Psoas muscle (tissue), 8 donors: Measurements from ENCODE around the gene DDX51. TPM values are rescaled to one million over a fixed set of nuclear protein-coding genes. Genes with fewer than 3 reads are reported as not detected.

Experiments used
- ATAC-seq, 4 donors: fragments of 200-7000 bp; cut with Tn5 transposase; one replicate each; pipeline ENCODE4 v1.9.1; 2020; ENCODE audit warnings: moderate library complexity in 3 of 4, mild to moderate bottlenecking in 2 of 4
- DNase-seq, 2 donors: peaks; one replicate each; pipeline ENCODE4 v3.0.0-alpha.2; 2020
- H3K27ac ChIP-seq: fragments of 200-600 bp; one replicate; pipeline ENCODE4 v1.8.0; 2022
- H3K27me3 ChIP-seq, 3 donors: fragments of 200-600 bp in 1 of 3; one replicate each; pipeline versions ENCODE4 v1.6.1 to v1.8.0; 2013 to 2022; ENCODE audit warnings: low read length in 2 of 3, mild to moderate bottlenecking in 2 of 3, moderate library complexity in 1 of 3; ENCODE audit not compliant: insufficient read depth in 3 of 3
- H3K36me3 ChIP-seq, 2 donors: fragments of 200-600 bp in 1 of 2; one replicate each; pipeline versions ENCODE4 v1.6.1 to v1.8.0; 2013 to 2022; ENCODE audit warnings: low read depth in 1 of 2, mild to moderate bottlenecking in 1 of 2, moderate library complexity in 1 of 2; ENCODE audit not compliant: insufficient read depth in 1 of 2
- H3K4me1 ChIP-seq: fragments of 200-600 bp; one replicate; pipeline ENCODE4 v1.8.0; 2022
- H3K4me3 ChIP-seq: fragments of 200-600 bp; one replicate; pipeline ENCODE4 v1.8.0; 2022; ENCODE audit warnings: mild to moderate bottlenecking
- H3K9me3 ChIP-seq: fragments of 200-600 bp; one replicate; pipeline ENCODE4 v1.8.0; 2022
- CTCF ChIP-seq: fragments of 200-600 bp; IDR thresholded peaks from one replicate; pipeline ENCODE4 v1.8.0; 2022; ENCODE audit warnings: antibody characterized with exemption
- WGBS, 3 donors: extraction: QIAGEN DNeasy Blood & Tissue Kit; methylation state at CpG; one replicate each; pipeline versions ENCODE4 v1.1.6 to v1.1.7; 2013; 5-methylcytosine and 5-hydroxymethylcytosine counted together
- intact Hi-C, 2 donors: fragments of 100-400 bp; cut with DNase I; formaldehyde crosslinking; loops; one replicate each; pipeline versions ENCODE4 v1.11.0 to v1.14.2; 2022
- polyA plus RNA-seq, 3 donors: library from polyadenylated mRNA; stranded (reverse); fragments of 200-250 nt; gene quantifications; one replicate each; pipeline ENCODE4 v1.2.3, GENCODE V29; 2013
- total RNA-seq, 4 donors: library from RNA; stranded (reverse); fragmentation: NEBNext Ultra II Directional in 2 of 4; extraction: Animal tissue kit (Norgen Biotek cat#: 25700) in 2 of 4; gene quantifications; one replicate each; pipeline versions ENCODE4 v1.2.1 to v1.2.4, GENCODE V29; 2021 to 2023
- donor health status: healthy with polysubstance abuse.
- donor health status: DM: no; HTN: no; CAD: no; lungs with moderate emphysema.
- donor health status: Bipolar disorder and iron deficiency.
- donor health status: healthy.
- donor health status: DM: yes; HTN: yes; CAD: no.
- donor health status: DM: no; HTN: no; CAD: no.
- donor health status: DM: no; HTN: no; CAD: no.
- donor health status: DM: yes; HTN: yes; CAD: no.

DDX51 gene
- total and polyA plus RNA-seq, 7 donors: 7.3 to 17.1 (median 12.3) TPM

GRCh38 chr12:132152953-132153352, 8.8 kb upstream of the DDX51 start:
- ATAC-seq (no peak), DNase-seq (peak; percentile 12 to 45)
- 84 to 91% (median 89%) methylated on average over 20 of the region's 20 CpGs for WGBS, 3 donors
- H3K9me3 ChIP-seq: no peaks in the 10 kb centered on the region
- no peaks in the 10 kb centered on the region for H3K4me1 ChIP-seq
- no peaks in the 10 kb centered on the region for H3K27me3 ChIP-seq
- peaks cover 0 to 23% of the 10 kb centered on the region in 2 donors for H3K36me3 ChIP-seq
- no peak overlapping the region for H3K27ac ChIP-seq
- TF ChIP-seq CTCF: no peak
- intact Hi-C loops: loop anchor here (2.0 to 10.0 kb wide), 3 partner anchors 264 to 462 kb away; partner anchors contain the start of genes LRCOL1 (in 1 of the 2) and P2RX2 (in 1 of the 2)
- H3K4me3 ChIP-seq: no peak overlapping the region

- H3K36me3 ChIP-seq: peaks cover 0 to 28% of the 10 kb centered on the region in 2 donors
These were observed 8.3 kb upstream of the DDX51 start for GRCh38 chr12:132152411-132152821.

GRCh38 chr12:132151766-132152410, 7.8 kb upstream of the DDX51 start:
- intact Hi-C loops: loop anchor here (2.0 to 10.0 kb wide), 3 partner anchors 265 to 463 kb away; partner anchors contain the start of genes LRCOL1 (in 1 of the 2) and P2RX2 (in 1 of the 2)
- ATAC-seq: no peak
- Histone ChIP-seq H3K4me1 (no peaks in the 10 kb centered on the region), H3K9me3 (no peaks in the 10 kb centered on the region), H3K36me3 (peaks cover 0 to 31% of the 10 kb centered on the region in 2 donors), H3K4me3 (no peak overlapping the region), H3K27ac (no peak overlapping the region), H3K27me3 (no peaks in the 10 kb centered on the region)
- DNase-seq: peak; percentile 12 to 46
- 91 to 94% (median 92%) methylated on average over 24 to 32 of the region's 32 CpGs for WGBS, 3 donors
- TF ChIP-seq CTCF: no peak

More at GRCh38 chr12:132152411-132152821, 8.3 kb upstream of the DDX51 start:
- Histone ChIP-seq H3K27ac (no peak overlapping the region), H3K27me3 (no peaks in the 10 kb centered on the region), H3K4me3 (no peak overlapping the region), H3K4me1 (no peaks in the 10 kb centered on the region), H3K9me3 (no peaks in the 10 kb centered on the region)
- ATAC-seq (no peak), DNase-seq (peak; percentile 8 to 45)
- intact Hi-C loops: loop anchor here (2.0 to 10.0 kb wide), 3 partner anchors 264 to 462 kb away; partner anchors contain the start of genes LRCOL1 (in 1 of the 2) and P2RX2 (in 1 of the 2)
- 90 to 93% (median 91%) methylated on average over 9 of the region's 9 CpGs for WGBS, 3 donors
- TF ChIP-seq CTCF: no peak

GRCh38 chr12:132151145-132151765, 7.1 kb upstream of the DDX51 start:
- WGBS, 3 donors: 93 to 96% (median 95%) methylated on average over 33 to 36 of the region's 36 CpGs
- Histone ChIP-seq H3K4me1 (no peaks in the 10 kb centered on the region), H3K27ac (no peak overlapping the region), H3K4me3 (no peak overlapping the region), H3K27me3 (no peaks in the 10 kb centered on the region), H3K36me3 (peaks cover 0 to 33% of the 10 kb centered on the region in 2 donors), H3K9me3 (no peaks in the 10 kb centered on the region)
- intact Hi-C loops: loop anchor here (10.0 kb wide), 2 partner anchors 374 to 464 kb away; partner anchors contain the start of genes LRCOL1 (in 1 of the 2) and P2RX2 (in 1 of the 2)
- TF ChIP-seq CTCF: no peak
- DNase-seq: peak; percentile 12 to 53
- ATAC-seq: no peak
